NB4 (cell line): ENCODE results near the gene CEP55.

ENCODE experiments used
- MAX ChIP-seq: IDR thresholded peaks from 2 replicates; pipeline ENCODE4 v1.6.1; 2011; ENCODE audit warnings: low read depth, low read length
- MYC ChIP-seq: IDR thresholded peaks from 2 replicates; pipeline ENCODE4 v1.6.1; 2011; ENCODE audit warnings: low read depth, low read length
- POLR2A ChIP-seq: IDR thresholded peaks from 2 replicates; pipeline ENCODE4 v1.6.1; 2011; ENCODE audit warnings: mild to moderate bottlenecking; ENCODE audit not compliant: insufficient read length; ENCODE audit errors: extremely low read depth
- TF ChIP-seq, protein P1 (sequence below): IDR thresholded peaks from one replicate; pipeline ENCODE4 v1.5.1; 2012; ENCODE audit warnings: low read depth, low read length

DNA sequence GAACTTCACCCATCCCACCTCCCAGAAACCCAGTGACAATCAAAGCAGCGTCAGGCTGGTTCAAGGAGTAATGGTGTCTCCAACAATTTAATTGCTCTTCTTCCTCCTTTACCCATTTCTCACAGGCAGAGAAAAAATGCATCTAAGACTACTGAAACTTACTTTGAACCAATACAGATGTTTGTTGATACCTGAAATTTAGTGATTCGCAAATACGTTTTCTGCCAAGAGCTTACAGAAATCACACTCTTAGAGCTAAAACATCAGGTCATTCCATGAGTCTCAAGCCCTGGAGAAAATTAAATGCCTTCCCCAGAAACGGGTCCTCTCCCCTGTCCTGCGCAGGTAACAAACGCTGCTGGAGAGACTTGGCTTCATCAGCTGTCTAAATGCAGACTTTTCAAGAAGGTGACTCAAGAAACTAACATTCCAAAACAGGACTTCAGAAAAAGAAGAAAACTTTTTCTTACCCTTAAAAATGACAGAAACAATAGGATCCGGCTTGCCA lies 14.7 kb upstream of the CEP55 start:
- TF ChIP-seq, protein P1, sequence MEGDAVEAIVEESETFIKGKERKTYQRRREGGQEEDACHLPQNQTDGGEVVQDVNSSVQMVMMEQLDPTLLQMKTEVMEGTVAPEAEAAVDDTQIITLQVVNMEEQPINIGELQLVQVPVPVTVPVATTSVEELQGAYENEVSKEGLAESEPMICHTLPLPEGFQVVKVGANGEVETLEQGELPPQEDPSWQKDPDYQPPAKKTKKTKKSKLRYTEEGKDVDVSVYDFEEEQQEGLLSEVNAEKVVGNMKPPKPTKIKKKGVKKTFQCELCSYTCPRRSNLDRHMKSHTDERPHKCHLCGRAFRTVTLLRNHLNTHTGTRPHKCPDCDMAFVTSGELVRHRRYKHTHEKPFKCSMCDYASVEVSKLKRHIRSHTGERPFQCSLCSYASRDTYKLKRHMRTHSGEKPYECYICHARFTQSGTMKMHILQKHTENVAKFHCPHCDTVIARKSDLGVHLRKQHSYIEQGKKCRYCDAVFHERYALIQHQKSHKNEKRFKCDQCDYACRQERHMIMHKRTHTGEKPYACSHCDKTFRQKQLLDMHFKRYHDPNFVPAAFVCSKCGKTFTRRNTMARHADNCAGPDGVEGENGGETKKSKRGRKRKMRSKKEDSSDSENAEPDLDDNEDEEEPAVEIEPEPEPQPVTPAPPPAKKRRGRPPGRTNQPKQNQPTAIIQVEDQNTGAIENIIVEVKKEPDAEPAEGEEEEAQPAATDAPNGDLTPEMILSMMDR: no peak
- TF ChIP-seq POLR2A (no peak), MAX (no peak), MYC (no peak)
